ENCODE results near the gene PLOD3.

Gene PLOD3

GRCh38 chr7:101179117-101179516 lies 38.3 kb downstream of the PLOD3 start:
- DNase-seq = peak; percentile 20

- no peak for DNase-seq
These were observed 39.7 kb downstream of the PLOD3 start for GRCh38 chr7:101177644-101178043.

- no peak for DNase-seq
These were observed 41.7 kb downstream of the PLOD3 start for GRCh38 chr7:101175664-101176063.

GRCh38 chr7:101174322-101174854 lies 43.0 kb downstream of the PLOD3 start:
- no peak for DNase-seq

GRCh38 chr7:101173752-101174244 lies 43.6 kb downstream of the PLOD3 start:
- no peak for DNase-seq

GRCh38 chr7:101172854-101173751 lies 44.3 kb downstream of the PLOD3 start:
- DNase-seq = no peak

GRCh38 chr7:101172005-101172853 lies 45.2 kb downstream of the PLOD3 start:
- peak; percentile 44 for DNase-seq

GRCh38 chr7:101171442-101171837 lies 45.9 kb downstream of the PLOD3 start:
- DNase-seq = no peak

- no peak for DNase-seq
These were observed 46.6 kb downstream of the PLOD3 start for GRCh38 chr7:101170617-101171441.

- peak; percentile 32 for DNase-seq
These were observed 47.4 kb downstream of the PLOD3 start for GRCh38 chr7:101169838-101170551.

GRCh38 chr7:101169110-101169837 lies 48.1 kb downstream of the PLOD3 start:
- no peak for DNase-seq

GRCh38 chr7:101168412-101169049 lies 48.9 kb downstream of the PLOD3 start:
- DNase-seq = no peak

- DNase-seq = no peak
These were observed 49.6 kb downstream of the PLOD3 start for GRCh38 chr7:101167645-101168411.

- DNase-seq = no peak
These were observed 50.3 kb downstream of the PLOD3 start for GRCh38 chr7:101166909-101167644.

- DNase-seq = no peak
These were observed 50.8 kb downstream of the PLOD3 start for GRCh38 chr7:101166648-101166908.

- DNase-seq = no peak
These were observed 51.3 kb downstream of the PLOD3 start for GRCh38 chr7:101165958-101166647.

GRCh38 chr7:101165075-101165957 lies 52.1 kb downstream of the PLOD3 start, which contains the start of gene VGF:
VGF (minus strand) TSS chr7:101165569; CDS start chr7:101164843, 726 bp downstream.
- peak; percentile 69 for DNase-seq
